Stimulated activated CD4-positive, alpha-beta T cell treated with anti-CD3 and anti-CD28 coated beads, Interleukin-4, amount 100 ng/mL, for 48 hours (primary cell): Measurements from ENCODE around the gene DUSP1.
A peak's percentile ranks its signal among the peaks of the same experiment; 100 is the strongest.

ENCODE experiments used
- DNase-seq, 2 donors: peaks; one replicate each; pipeline ENCODE4 v3.0.0-alpha.2; 2020; ENCODE audit warnings: low read depth in 2 of 2

DUSP1 gene

DNA sequence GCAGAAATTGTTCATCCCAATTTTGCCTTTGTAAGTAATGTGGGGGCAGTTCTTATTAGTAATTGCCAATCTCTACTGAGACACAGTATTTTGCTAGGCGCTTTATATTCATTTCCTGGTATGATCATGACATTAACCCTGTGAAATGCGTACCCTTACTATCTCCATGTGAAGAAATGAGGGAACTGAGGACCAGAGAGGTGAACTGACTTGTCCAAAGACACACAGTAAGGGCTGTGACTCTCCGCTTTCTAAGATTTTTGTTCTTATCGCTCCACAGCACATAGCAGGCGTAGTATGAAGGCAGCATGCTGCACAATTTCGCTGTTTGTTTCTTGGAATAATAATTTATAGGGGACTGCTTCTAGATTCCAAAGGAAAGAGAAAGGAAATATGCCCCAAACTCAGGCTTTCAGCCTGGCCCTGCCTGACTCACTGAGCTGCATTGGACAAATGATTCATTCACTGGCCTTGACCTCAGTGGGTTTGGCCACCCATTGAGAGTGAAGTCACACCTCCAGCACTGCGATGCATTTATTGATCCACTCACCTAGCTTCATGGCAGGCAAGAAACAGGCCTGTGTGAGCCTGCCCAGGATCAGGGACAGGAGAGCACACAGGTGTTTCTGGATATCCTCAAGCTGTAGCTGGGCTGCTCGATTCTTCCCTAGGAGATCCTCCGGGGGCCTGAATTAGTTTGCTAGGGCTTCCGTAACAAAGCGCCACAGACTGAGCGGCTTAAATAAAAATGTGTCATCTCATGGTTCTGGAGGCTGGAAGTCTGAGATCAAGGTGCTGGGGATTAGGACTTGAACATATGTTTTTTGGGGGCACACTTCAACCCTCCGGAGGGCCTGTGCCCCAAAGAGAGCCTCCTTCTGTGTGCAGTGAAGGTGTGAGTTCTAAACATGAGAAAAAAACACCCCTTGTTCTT, 7.2 kb upstream of the DUSP1 start:
- DNase-seq = no peak

DNA sequence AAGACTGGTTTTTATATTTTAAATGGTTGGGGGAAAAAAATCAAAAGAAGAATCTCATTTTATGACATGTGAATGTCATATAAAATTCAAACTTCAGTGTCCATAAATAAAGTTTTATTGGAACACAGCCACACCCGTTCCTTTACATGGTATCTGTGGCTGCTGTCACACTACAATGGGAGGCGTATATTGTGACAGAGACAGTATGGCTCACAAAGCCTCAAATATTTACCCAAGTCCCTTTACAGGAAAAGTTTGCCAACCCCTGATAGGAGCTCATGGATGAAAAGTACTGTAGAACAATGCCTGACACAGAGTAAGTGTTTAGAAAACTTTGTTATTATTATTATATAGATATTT, 5.2 kb upstream of the DUSP1 start:
- DNase-seq = no peak

DNA sequence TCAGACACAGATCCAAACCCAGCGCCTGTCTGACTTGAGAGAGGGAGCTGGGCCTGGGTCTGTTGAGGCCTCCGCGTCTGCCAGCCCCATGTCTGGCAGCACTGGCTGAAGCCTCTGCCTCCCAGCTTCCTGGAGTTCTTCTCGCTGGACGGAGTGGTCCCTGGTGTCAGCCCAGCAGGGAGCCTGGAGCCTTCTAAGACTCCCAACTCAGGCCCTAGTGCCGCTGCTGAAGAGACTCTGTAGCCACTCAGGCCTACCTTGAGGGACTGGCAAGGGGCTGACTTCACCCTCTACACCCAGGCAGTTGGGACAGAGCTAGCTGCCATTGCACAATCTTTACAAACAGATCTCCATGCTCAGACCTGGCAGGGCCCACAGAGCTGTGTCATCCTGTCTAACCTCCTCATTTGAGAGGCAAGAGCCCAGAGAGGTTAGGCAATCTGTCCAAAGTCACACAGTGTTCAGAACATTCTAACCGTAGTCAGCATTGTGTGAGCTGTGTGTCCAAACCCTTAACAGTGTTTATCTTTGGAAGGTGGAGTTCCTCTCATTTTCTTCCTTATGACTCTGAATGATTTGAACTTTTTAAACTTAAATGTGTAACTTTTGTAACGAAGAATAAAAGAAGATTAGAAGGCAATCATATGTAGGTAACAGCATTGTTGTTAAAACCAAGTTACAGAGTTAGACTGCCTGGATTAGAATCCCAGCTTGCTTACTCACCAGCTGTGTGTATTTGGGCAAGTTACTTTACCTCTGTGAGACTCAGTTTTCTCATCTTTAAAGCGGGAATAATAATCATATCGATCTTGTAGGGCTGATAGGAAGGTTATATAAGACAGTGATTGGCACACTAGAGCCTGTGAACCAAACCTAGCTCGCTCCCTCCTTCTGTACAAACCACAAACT, 4.6 kb upstream of the DUSP1 start:
- no peak for DNase-seq

DNA sequence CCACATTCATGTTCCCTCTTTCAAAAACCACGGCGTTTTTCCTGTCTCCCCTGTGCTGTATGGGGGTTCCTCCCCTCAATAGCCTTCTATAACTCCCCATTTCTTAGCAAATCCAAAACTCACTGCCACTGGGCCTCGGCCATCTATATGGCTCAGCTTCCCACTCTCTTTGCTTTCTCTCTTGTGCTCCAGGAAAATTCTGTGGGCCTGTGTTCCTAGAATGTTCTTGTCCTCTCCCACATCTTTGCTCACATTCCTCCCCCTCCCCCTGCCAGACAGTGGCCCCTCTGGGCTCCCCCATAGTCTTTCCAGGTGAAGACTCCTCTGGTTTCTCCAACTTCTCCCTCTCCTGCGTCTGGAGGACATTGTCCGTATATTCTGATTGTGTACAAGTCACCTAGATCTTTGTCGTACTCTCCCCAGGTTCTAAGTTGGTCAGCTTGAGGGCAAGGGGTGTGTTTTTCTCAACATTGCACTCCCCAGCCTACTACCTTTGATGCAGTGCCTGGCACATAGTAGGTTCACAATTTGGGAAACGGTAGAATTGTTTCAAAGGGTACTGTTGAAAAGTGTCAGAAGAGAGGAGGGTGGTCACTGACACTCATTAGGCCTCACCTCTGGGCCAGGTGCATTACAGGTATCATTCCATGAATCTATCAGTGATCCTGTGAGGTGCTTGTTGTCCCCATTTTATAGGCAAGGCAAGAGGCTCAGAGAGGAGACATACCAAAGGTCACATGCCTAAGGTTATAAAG, 3.7 kb upstream of the DUSP1 start:
- DNase-seq = no peak

DNA sequence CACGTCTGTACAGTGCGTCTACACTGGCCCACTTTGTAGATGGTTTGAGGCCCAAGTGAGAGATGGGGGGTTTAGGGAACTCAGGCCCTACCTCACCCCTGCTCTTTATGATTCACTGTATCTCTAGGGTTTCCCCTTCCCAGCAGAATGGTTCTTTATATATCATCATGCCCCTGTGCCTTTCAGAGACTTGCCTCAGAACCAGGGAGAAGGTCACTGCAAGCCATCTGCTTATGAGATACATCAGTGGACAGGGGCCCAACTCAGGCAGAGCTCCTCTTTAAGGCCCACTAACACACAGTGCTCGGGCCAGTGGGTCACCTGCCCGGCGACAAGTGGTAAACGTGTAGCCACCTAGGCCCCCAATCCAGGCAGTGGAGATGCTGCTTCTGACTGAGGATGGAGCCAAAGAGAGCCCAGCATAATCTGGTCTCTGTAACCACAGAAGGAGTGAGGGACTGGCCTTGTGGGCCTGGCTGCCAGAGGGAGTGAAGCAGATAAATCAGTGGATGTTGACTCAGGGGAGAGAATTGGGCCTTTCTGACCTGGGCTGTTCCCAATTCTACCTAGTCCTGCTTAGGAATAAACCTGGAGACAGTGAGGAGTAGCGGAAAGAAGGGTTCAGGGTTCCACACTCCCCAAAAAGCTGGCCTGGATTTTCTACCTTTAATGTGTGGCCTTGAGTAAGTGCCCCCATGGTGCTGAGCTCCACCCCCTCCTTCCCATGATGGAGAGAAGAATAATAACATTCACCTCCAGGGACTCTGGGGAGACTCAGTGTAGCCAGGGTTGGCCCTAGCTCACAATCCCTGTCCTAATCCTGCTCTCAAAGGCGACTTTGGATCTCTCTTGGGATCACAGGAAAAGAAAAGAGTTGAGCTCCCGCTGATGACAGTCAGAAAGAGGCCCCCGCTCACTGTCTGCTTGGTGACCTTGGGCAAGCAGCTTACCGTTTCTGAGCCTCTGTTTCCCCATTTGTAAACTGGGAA, 2.8 kb upstream of the DUSP1 start:
- DNase-seq = no peak

DNA sequence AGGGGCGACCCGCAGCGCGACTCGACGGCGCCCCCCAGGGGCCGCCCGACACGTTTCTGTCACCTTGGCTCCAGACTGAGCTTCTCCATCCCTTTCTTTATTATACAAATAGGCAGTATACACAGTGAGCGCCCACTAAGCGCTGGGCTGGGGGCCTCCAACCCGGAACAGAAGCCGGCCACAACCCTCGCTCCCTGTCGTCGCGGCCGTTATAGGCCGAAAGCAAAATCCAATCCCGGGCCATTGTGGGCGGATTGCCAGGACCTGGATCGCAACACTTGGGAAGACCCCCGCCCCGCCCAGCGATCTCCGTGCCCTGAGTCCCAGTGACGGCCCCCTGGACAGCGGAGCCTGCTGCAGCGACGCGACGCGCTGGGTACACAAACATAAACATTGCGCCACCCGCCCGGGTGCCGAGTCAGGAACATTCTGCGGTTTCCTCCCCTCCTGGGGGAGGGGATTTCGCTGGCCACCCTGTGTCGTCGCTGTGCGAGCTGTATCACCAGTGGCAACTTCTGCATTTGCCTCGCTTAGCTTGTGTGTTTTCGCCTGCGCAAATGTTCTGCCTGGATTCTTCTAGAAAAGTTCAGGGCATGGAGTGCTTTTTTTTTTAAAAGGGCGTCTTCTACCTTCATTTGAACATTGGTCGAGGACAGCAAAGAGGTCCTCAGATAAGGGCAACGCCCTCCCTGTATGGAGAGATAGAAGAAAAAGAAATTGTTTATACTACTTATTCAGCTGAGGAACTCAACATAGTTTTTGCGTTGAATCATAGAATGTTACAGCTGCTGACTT, 1.3 kb upstream of the DUSP1 start:
- DNase-seq = peak; percentile 56 to 61

DNA sequence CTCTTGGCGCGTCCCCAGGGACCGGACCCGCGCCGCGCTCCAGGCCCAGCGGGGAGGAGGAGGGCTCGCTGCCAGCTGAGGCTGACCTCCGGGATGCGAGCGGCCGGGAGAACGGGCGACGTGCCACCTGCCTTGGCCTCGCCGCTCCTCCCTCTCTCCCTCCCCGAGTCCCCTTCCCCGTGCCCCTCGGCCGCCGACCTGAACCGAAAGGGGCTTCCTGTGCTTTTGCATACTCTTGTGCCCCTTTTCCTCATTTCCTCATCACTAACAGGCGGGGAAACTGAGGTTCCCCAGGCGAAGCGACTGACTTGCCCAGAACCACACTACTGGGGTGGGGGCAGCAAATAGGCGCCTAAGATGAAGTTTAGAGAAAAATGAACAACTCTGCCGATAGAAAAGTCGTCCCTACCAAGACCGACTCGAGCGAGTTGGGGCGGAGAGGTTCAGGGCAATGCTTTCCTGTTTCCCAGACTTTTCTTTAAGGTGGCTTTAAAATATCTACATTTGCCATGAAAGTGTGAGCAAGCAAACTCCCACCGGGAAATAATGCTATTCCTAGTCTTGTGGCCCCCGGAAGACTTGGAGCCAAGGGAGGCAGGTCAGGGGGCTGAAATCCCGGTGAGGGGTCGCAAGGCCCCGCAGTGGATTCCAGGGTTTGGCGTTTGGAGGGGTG, 580 bp upstream of the DUSP1 start:
- peak in 1 of 2 donors; percentile 28 for DNase-seq

DNA sequence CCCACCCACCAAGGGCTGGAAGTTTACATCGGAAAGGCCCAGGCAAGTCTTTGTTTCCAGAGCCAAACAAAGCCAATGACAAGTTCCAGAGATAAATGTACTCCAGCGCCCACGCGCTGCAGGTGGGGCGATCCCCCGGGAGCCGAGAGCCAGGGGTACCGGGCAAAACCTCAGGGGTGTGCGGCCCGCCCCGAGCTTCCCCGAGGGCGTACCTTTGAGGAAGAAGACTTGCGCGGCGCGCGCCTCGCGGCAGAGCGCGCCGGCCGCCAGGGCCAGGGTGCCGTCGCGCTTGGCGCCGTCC, 671 bp downstream of the DUSP1 start:
- DNase-seq = peak in 1 of 2 donors; percentile 28

DNA sequence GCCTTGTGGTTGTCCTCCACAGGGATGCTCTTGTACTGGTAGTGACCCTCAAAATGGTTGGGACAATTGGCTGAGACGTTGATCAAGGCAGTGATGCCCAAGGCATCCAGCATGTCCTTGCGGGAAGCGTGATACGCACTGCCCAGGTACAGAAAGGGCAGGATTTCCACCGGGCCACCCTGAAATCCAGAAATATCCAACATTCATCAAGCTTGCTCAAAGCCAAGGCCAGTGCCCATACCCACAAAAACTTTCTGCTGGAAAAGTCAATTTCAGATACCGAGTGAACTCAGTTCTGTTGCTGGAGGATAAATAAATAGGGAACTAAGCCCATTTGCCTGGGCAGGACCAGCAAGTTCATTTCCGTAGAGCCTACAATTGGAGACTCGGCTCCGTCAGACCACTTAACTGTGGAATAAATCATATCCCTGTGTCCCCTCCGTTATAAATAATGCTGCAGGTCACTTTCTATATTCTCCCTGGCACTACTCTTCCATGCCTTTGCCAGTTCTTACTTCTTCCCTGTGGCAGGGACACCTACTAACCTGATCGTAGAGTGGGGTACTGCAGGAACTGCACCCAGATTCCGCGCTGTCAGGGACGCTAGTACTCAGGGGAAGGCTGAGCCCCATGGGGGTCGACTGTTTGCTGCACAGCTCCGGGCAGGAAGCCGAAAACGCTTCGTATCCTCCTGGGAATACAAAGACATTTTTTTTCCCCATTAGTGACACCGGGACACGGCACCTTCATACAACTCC, 1.2 kb downstream of the DUSP1 start:
- DNase-seq = no peak

DNA sequence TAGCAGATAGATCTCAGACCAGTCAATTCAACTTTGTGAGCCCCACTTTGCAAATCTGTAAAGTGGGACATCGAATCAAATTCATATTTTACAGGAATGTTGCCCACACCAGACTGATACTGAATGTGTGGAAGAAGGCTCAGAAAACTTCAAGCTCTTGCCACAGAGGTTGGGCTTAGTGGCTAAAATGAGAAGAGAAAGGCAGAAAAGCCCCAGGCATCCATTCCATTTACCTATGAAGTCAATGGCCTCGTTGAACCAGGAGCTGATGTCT, 1.7 kb downstream of the DUSP1 start:
- DNase-seq = no peak

DNA sequence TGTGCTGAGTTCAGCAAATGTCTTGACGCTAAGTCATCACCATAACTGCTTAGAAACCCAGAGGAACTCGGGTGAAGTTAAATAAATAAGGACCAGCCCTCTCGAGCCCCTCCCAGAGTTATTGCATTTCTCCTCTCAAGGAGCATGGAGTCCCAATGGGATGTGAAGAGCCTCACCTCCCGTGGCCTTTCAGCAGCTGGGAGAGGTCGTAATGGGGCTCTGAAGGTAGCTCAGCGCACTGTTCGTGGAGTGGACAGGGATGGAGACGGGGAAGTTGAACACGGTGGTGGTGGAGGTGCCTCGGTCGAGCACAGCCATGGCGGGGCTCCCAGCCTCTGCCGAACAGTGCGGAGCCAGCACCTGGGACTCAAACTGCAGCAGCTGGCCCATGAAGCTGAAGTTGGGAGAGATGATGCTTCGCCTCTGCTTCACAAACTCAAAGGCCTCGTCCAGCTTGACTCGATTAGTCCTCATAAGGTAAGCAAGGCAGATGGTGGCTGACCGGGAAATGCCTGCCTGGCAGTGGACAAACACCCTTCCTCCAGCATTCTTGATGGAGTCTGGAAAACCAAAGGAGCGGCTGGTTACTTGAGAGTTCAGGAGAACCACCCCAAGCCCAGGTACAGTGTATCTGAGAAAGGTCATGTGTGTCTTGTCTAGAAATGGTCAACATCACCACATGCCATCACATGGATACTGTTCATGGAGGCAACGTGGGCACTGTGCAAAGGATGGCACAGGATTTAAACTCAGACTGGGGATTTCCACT, 2.2 kb downstream of the DUSP1 start:
- DNase-seq = no peak

DNA sequence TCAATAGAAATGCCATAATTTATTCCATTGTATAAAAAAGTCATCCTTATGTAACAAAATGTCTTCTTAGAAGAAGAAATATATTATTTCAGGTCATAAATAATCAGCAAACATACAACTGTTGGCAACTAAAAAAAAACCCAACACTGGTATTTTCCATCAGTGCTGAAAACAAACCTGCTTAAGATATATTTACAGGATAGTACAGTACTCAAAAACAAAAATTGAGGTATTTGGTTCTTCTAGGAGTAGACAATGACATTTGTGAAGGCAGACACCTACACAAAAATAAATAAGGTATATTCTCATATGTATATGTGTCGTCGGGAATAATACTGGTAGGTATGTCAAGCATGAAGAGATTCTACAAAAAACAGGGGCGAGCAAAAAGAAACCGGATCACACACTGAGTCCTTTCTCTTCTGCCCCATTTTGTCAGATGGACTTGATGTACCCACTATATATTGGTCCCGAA, 2.9 kb downstream of the DUSP1 start:
- DNase-seq = no peak

DNA sequence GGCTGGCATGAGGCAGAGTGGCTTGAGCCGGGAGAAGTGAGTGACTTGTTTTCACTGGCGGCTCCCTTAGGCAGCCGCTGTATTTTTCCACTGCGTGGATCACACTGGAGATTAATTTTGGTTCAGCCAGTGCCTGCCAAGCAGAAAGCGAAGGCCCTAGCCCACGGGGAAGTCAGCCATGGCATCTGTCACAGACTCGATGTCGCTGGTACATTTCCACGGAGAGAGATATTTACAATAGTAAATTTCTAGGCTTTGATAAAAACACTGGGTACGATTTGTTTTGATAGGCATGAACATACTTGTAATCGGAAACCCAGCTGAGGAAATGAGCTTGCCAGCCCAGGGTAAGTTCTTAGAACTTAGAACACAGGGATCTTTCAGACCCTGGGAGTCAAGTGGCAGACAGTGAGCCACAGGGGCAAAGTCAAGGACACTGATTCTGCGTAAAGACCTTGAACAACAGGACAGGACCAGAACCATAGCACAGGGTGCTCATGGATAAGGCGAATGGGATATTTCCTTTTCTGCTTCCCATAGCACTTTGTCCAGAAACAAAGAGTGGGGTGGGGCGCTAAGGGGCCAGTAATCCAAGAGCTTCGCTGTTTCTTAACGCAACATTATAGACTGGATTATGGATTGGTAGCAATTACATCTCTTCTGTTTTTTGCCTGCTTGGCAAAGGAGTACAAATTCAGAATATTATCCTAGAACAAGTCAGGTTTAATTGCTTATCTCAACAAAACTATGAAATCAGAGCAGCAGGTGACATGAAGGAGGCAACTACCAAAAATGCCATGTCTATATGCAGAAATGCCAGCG, 4.5 kb downstream of the DUSP1 start:
- DNase-seq = no peak

DNA sequence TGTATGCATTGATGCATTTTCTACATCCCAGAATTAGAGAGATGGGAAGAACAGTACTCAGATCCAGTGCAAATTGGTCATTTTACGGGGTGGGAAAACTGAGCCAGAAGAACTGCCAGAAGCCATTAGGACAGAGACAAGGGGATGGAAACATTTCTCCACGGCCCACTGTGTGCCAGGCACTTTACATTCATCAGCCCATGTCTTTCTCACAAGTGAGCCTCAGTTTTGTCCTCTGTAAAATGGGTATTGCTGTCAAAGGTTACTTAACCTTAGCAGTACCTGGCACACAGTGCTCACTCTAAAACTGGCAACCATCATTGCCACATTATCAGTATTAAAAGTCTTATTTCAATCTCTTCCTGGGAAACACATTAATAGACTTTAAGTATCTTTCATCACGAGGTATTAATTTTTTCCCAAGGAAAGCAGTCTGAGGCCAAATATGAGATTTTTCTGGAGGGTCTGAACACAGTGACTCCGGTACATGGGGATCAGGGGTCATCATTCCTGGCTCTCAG, 5.2 kb downstream of the DUSP1 start:
- DNase-seq = no peak

DNA sequence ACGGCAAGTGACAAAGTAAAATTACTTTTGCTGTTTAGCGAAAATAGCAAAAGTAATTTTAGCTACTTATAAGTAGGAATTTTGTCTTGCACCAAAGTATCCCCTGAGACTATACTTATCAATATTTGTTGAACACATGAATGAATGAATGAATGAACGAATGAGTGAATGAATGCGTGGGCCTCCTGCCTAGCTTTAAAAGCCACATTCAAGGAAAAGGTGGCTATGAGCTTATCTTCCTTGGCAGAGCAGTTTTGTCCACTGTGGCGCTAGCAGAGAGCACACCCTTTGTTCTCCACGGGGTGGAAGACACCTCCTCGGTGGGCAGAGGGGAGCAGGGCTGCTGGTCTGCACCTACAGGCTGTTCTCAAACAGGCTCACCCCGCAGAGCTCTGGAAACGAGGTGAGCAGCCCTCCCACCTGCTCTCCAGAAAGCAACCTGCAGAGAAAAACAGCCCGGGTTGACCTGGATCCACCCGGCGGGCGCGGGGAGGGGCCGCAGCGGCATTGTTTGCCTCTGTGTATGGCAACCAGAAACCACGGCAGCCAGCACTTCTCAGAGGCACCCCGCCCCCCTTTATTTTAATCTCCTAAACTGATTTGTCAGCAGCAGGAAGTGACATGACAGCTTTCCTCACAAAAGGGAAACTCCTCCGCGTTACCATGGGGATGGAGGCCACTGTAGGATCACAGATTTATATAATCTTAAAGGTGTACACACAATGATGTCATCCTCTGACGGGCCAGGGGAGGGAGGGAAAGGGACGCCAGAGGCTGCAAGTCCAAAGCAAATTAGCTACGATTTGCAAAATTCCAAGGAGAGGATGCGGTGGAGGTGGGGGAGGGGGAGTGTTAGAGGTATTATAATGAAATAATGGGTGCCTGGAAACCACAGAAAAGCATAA, 5.9 kb downstream of the DUSP1 start:
- peak; percentile 79 to 89 for DNase-seq

DNA sequence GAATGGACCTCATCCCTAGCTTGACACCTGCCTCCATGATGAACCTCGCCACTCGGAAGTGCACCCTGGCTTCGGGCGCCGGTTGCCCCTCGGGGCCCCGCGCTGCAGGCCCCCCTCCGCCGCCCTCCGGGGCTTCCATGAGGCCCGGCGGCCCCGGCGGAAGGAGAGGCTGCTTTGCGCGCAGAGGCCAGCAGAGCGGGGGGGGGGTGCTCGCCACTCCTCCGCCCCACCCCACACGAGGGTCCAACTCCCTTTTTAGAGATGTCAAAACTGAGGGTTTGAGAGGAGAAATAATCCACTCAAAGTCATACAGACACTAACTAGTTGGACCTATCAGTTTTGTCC, 7.9 kb downstream of the DUSP1 start:
- DNase-seq = no peak
